Heart right ventricle (tissue), 16 donors: ENCODE data around the gene SMAD7. TPM values are rescaled to one million over a fixed set of nuclear protein-coding genes. Genes with fewer than 3 reads are reported as not detected.
A peak's percentile ranks its signal among the peaks of the same experiment; 100 is the strongest.

Source experiments
- ATAC-seq, 8 donors: fragments of 200-7000 bp; cut with Tn5 transposase; one replicate each; pipeline ENCODE4 v1.9.1; 2020; ENCODE audit warnings: mild to moderate bottlenecking in 8 of 8, moderate library complexity in 8 of 8, moderate number of reproducible peaks in 1 of 8
- DNase-seq, 2 donors: peaks; one replicate each; pipeline ENCODE4 v3.0.0-alpha.2; 2020
- H3K27ac ChIP-seq, 10 donors: fragments of 200-600 bp; sonication (generic) in 2 of 10; one replicate each; pipeline versions ENCODE4 v1.5.0 to v1.8.0; 2020 to 2022; ENCODE audit warnings: mild to moderate bottlenecking in 3 of 10
- H3K27me3 ChIP-seq, 7 donors: fragments of 200-600 bp; one replicate each; pipeline ENCODE4 v1.8.0; 2021 to 2022; ENCODE audit warnings: mild to moderate bottlenecking in 2 of 7
- H3K36me3 ChIP-seq, 9 donors: fragments of 200-600 bp; sonication (generic) in 1 of 9; one replicate each; pipeline versions ENCODE4 v1.5.0 to v1.8.0; 2020 to 2022; ENCODE audit warnings: mild to moderate bottlenecking in 2 of 9
- H3K4me1 ChIP-seq, 9 donors: fragments of 200-600 bp; sonication (generic) in 1 of 9; one replicate each; pipeline versions ENCODE4 v1.5.0 to v1.8.0; 2020 to 2022; ENCODE audit warnings: mild to moderate bottlenecking in 4 of 9
- H3K4me3 ChIP-seq, 10 donors: fragments of 200-600 bp; sonication (generic) in 2 of 10; one replicate each; pipeline versions ENCODE4 v1.5.0 to v1.8.0; 2020 to 2022; ENCODE audit warnings: mild to moderate bottlenecking in 7 of 10, moderate library complexity in 2 of 10
- H3K9me3 ChIP-seq, 11 donors: fragments of 200-600 bp in 10 of 11; sonication (generic) in 2 of 11; one replicate each; pipeline versions ENCODE4 v1.5.0 to v1.8.0; 2013 to 2022; ENCODE audit warnings: mild to moderate bottlenecking in 2 of 11, control low read depth in 1 of 11, moderate library complexity in 1 of 11
- WGBS, 2 donors: extraction: QIAGEN DNeasy Blood & Tissue Kit; methylation state at CpG; one replicate each; pipeline ENCODE4 v1.1.7; 2013; ENCODE audit warnings: inconsistent platforms in 1 of 2; 5-methylcytosine and 5-hydroxymethylcytosine counted together
- intact Hi-C, 10 donors: fragments of 100-400 bp; cut with DNase I; formaldehyde crosslinking; loops; one replicate each; pipeline versions ENCODE4 v1.11.1 to v1.14.2; 2022
- polyA plus RNA-seq, 2 donors: library from polyadenylated mRNA; stranded (reverse); fragments of 200-250 nt; gene quantifications; one replicate each; pipeline ENCODE4 v1.2.3, GENCODE V29; 2013
- total RNA-seq, 10 donors: library from RNA; stranded (reverse); fragmentation: NEBNext Ultra II Directional in 3 of 10; extraction: Animal tissue kit (Norgen Biotek cat#: 25700) in 3 of 10; gene quantifications; one replicate each; pipeline versions ENCODE4 v1.2.1 to v1.2.4, GENCODE V29; 2021 to 2023
- TF ChIP-seq, protein P1 (sequence below), 9 donors: fragments of 200-600 bp; sonication (generic) in 2 of 9; IDR thresholded peaks; one replicate each; pipeline versions ENCODE4 v1.5.0 to v1.8.0; 2021 to 2022; ENCODE audit warnings: antibody characterized with exemption in 9 of 9, mild to moderate bottlenecking in 5 of 9, moderate library complexity in 1 of 9
- donor health status: Arrhythmogenic right ventricular cardiomyopathy.
- donor health status: ischemic (EF 13 %, LVEDD 7.1; RV severe dilation, severe dysfunction).
- donor health status: healthy with polysubstance abuse.
- donor health status: DM: no; HTN: yes; CAD: no.
- donor health status: DM: no; HTN: no; CAD: no.
- donor health status: ischemic (EF 25% LVEDD 6.9; RV normal size, moderate dysfunction).
- donor health status: ischemic (EF 25% LVEDD 5.7; RV mildly dilated, moderate dysfunction).
- donor health status: healthy.
- donor health status: DM: yes; HTN: yes; CAD: no.
- donor health status: Ischemic cardiomyopathy.
- donor health status: ischemic (EF 35%, LVEDD 5.7; RV mildly dilated, moderate dysfunction).
- donor health status: nonischemic (EF 11% LVEDD 7.7; RV severe dilation, severe dysfunction).
- donor health status: DM: yes; HTN: yes; CAD: no.
- donor health status: PGD.
- donor health status: ischemic (EF 29% LVEDD 5.4; RV normal size, mild dysfunction).
- donor health status: nonischemic (EF 23%, LVEDD 6.1; RV moderate dilation, normal function).

Gene SMAD7
- total and polyA plus RNA-seq, 12 donors = 6.7 to 28.6 (median 19.2) TPM

DNA sequence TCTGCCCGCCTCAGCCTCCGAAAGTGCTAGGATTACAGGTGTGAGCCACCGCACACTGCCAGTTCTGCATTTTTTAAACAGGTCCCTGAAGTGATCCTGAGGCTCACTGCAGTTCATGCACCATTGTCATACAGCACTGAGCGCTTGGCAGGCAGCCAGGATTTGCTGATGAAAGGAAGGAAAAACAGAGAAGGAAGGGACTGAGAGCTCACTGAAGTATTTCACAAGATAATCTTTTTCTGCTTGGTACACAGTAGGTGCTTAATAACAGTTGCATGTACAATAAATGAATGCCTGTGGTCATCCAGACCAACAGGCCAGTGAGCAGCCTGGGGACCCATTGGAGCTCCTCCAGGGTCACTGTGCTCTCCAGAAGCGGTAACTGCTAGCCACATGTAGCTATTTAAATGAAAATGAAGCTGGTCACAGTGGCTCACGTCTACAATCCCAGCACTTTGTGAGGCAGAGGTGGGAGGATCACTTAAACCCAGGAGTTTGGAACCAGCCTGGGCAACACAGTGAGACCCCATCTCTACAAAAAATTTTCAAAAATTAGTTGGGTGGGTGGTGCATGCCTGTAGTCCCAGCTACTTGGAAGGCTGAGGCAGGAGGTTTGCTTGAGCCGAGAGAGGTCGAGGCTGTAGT, 33.1 kb upstream of the SMAD7 start:
- intact Hi-C loops = no loop called here
- ATAC-seq = peak in 1 of 8 donors; percentile 27

GRCh38 chr18:48982266-48982665, 31.5 kb upstream of the SMAD7 start:
- intact Hi-C loops = no loop called here

More for the DNA sequence above, 33.1 kb upstream of the SMAD7 start:
- no peaks in the 10 kb centered on the region for H3K9me3 ChIP-seq
- no peaks in the 10 kb centered on the region for H3K36me3 ChIP-seq
- DNase-seq = peak in 1 of 2 donors; percentile 60
- peaks cover 0 to 28% (median 4%) of the 10 kb centered on the region in 9 donors for H3K4me1 ChIP-seq
- no peak overlapping the region for H3K27ac ChIP-seq
- 82 to 90% methylated on average over 8 of the region's 8 CpGs for WGBS, 2 donors
- TF ChIP-seq, protein P1, sequence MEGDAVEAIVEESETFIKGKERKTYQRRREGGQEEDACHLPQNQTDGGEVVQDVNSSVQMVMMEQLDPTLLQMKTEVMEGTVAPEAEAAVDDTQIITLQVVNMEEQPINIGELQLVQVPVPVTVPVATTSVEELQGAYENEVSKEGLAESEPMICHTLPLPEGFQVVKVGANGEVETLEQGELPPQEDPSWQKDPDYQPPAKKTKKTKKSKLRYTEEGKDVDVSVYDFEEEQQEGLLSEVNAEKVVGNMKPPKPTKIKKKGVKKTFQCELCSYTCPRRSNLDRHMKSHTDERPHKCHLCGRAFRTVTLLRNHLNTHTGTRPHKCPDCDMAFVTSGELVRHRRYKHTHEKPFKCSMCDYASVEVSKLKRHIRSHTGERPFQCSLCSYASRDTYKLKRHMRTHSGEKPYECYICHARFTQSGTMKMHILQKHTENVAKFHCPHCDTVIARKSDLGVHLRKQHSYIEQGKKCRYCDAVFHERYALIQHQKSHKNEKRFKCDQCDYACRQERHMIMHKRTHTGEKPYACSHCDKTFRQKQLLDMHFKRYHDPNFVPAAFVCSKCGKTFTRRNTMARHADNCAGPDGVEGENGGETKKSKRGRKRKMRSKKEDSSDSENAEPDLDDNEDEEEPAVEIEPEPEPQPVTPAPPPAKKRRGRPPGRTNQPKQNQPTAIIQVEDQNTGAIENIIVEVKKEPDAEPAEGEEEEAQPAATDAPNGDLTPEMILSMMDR (IDR thresholded peaks at IDR 0.05) = no peak
- H3K27me3 ChIP-seq = no peaks in the 10 kb centered on the region
- H3K4me3 ChIP-seq = no peak overlapping the region

GRCh38 chr18:48979944-48980890, 29.5 kb upstream of the SMAD7 start:
- ATAC-seq (no peak), DNase-seq (no peak)
- Histone ChIP-seq H3K4me3 (no peak overlapping the region), H3K9me3 (no peaks in the 10 kb centered on the region), H3K27ac (no peak overlapping the region), H3K27me3 (peaks cover 0 to 23% (median 0%) of the 10 kb centered on the region in 7 donors), H3K36me3 (no peaks in the 10 kb centered on the region), H3K4me1 (peaks cover 0 to 31% (median 8%) of the 10 kb centered on the region in 9 donors)
- TF ChIP-seq, protein P1 (IDR thresholded peaks at IDR 0.05) = no peak
- 77 to 84% methylated on average over 11 of the region's 11 CpGs for WGBS, 2 donors
- intact Hi-C loops = no loop called here

More at GRCh38 chr18:48982266-48982665, 31.5 kb upstream of the SMAD7 start:
- DNase-seq (no peak), ATAC-seq (no peak)
- Histone ChIP-seq H3K4me1 (peaks cover 0 to 22% (median 4%) of the 10 kb centered on the region in 9 donors), H3K27ac (no peak overlapping the region), H3K9me3 (no peaks in the 10 kb centered on the region), H3K36me3 (no peaks in the 10 kb centered on the region), H3K27me3 (peaks cover 0 to 6% (median 0%) of the 10 kb centered on the region in 7 donors), H3K4me3 (no peak overlapping the region)
- WGBS, 2 donors = 72 to 75% methylated on average over 7 of the region's 7 CpGs
- TF ChIP-seq, protein P1 (IDR thresholded peaks at IDR 0.05) = no peak

DNA sequence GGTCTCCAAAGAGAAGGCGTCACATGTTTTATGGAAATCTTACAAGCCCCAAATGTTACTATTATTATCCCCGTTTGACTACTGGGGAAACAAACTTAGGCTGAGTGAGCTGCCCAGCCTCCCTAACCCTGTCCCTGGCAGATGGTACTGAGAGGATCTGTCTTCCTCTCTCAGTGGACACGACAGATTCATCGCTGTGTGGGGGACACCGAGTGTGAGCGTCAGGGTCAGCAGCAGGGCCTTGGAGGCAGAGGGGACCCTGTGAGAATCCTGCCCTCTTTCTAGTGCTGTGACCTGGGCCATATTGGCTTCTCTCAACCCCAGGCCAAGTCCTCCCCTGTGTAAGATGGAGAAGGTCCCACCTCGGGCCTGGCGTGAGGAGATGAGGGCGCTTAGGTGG, 27.1 kb upstream of the SMAD7 start:
- intact Hi-C loops = loop anchor here in 1 of 10 donors (2.0 kb wide), 1 partner anchor 39 kb away; no protein-coding TSS in a partner anchor
- Histone ChIP-seq H3K9me3 (no peaks in the 10 kb centered on the region), H3K27me3 (peaks cover 0 to 34% (median 0%) of the 10 kb centered on the region in 7 donors), H3K4me3 (no peak overlapping the region), H3K27ac (no peak overlapping the region), H3K4me1 (peaks cover 0 to 23% (median 9%) of the 10 kb centered on the region in 9 donors), H3K36me3 (no peaks in the 10 kb centered on the region)
- ATAC-seq (no peak), DNase-seq (no peak)
- TF ChIP-seq, protein P1 (IDR thresholded peaks at IDR 0.05) = no peak
- WGBS, 2 donors = 96 to 97% methylated on average over 9 of the region's 9 CpGs
